Right renal cortex interstitium (tissue), 3 donors: ENCODE measurements around the gene MLH1. TPM values are rescaled to one million over a fixed set of nuclear protein-coding genes. Genes with fewer than 3 reads are reported as not detected.
"Not testable (repeated sequence)": the region's sequence is repeated elsewhere in the genome, so short reads cannot be mapped to it uniquely, and the experiment has no call there.

ENCODE experiments used
- DNase-seq, 3 donors: peaks; one replicate each; pipeline ENCODE4 v3.0.0-alpha.2; 2013; ENCODE audit warnings: low read depth in 3 of 3, low spot score in 2 of 3
- polyA plus RNA-seq, 3 donors: library from polyadenylated mRNA; unstranded; fragments of 120-200 nt; gene quantifications; one replicate each; pipeline ENCODE4 v1.2.1, GENCODE V29; 2013; ENCODE audit not compliant: insufficient read length in 3 of 3

Gene MLH1
- polyA plus RNA-seq, 3 donors: 48.1 to 56.3 (median 51.5) TPM

GRCh38 chr3:37031096-37031682 is 37.9 kb downstream of the MLH1 start:
- no peak for DNase-seq

- no peak for DNase-seq
Measured at GRCh38 chr3:37032961-37033360, 39.6 kb downstream of the MLH1 start.

DNA sequence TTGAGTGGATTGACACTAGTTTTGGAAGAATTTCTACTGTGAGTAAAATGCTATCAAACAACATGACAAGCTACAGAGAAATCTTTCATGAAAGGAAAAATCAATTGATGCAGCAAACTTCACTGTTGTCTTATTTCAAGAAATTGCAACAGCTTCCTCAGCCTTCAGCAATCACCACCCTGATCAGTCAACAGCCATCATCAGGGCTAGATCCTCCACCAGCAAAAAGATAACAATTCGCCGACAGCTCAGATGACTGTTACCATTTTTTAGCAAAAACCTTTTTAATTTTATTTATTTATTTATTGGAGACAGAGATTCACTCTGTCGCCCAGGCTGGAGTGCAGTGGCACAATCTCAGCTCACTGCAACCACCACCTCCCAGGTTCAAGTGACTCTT is 44.0 kb downstream of the MLH1 start:
- no peak for DNase-seq

- DNase-seq: no peak
Measured at GRCh38 chr3:37039161-37039846, 46.0 kb downstream of the MLH1 start.

GRCh38 chr3:37040231-37040630 is 46.9 kb downstream of the MLH1 start:
- no peak for DNase-seq

GRCh38 chr3:37041546-37042195 is 48.4 kb downstream of the MLH1 start:
- no peak for DNase-seq

GRCh38 chr3:37042712-37043111 is 49.4 kb downstream of the MLH1 start:
- not testable (repeated sequence) for DNase-seq

GRCh38 chr3:37050282-37050681 is 57.0 kb downstream of the MLH1 start:
- no peak for DNase-seq

- no peak for DNase-seq
Measured at GRCh38 chr3:37052860-37053259, 59.5 kb downstream of the MLH1 start.

- DNase-seq: no peak
Measured at GRCh38 chr3:37053337-37053736, 60.0 kb downstream of the MLH1 start.

GRCh38 chr3:37053753-37054152 is 60.4 kb downstream of the MLH1 start:
- no peak for DNase-seq

GRCh38 chr3:37054370-37054769 is 61.1 kb downstream of the MLH1 start:
- no peak for DNase-seq

GRCh38 chr3:37055077-37055476 is 61.8 kb downstream of the MLH1 start:
- DNase-seq: not testable (repeated sequence)

DNA sequence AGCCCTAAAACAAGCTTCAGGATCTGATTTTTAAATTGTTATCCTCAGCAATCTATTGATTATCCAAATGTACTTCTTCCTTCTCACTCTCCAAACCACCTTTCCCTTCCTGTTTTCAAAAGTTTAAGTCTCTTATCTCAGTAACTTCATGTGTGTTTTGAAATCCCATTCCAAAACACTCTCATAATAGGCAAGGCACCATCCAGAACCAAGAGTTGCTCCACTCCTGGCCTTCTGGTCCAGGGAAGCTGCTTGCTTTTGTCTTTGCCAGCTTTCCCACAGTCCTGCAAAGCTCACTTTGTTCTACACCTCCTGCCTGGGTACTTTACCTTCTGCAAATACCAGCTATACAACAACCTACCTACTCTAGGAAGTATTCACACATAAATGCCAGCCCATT is 63.5 kb downstream of the MLH1 start:
- no peak for DNase-seq

DNA sequence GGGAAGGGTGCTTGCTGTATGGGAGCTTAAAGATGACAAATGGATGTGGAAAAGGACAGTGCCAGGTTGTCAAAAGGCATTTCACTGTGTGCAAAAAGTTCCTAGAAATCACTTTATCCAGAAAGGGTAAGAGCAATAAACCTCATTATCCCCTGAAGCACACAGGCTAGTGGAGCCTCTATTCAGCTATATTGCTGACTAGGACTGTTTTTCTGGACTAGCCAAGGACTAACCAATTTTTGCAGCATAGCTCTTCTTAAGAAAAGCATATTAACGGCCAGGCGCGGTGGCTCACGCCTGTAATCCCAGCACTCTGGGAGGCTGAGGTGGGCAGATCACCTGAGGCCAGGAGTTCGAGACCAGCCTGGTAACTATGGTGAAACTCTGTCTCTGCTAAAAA is 64.8 kb downstream of the MLH1 start:
- DNase-seq: no peak

DNA sequence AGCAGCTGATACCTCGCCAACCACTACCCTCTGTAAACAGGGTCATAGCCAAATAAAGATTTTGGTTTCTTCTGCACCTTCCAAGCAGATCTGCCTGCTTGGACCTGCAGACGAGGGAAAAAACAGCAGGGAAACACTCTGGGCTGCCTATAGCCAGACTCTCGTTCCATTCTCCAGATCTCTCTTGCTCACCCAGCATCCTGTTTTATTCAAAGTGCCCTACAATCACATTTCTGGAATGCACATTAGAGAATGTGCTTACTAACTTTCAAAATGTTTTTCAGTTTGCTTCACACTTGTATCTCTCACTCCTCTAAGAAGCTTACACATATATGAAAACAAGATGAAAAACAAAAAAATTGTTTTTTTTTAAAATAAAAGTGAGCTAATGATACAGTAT is 71.4 kb downstream of the MLH1 start:
- no peak for DNase-seq

- DNase-seq: no peak
Measured at GRCh38 chr3:37067577-37067976, 74.3 kb downstream of the MLH1 start.

GRCh38 chr3:37068031-37068430 is 74.7 kb downstream of the MLH1 start:
- DNase-seq: no peak

DNA sequence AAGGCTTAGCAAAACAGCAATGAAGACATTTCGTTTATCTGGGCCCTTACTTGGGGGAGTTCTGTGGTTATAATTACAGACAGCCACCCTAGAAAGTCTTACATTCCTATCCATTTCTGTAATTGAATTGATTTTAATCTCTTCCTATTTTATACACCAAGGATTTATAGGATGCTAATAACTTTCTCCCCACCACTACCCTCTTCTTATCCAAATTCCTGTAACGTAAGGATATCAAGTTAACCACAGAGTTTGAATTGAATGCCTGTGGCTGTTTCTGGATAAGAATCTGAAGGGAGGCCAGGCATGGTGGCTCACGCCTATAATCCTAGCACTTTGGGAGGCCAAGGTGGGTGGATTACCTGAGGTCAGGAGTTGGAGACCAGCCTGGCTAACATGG is 78.6 kb downstream of the MLH1 start:
- DNase-seq: no peak

DNA sequence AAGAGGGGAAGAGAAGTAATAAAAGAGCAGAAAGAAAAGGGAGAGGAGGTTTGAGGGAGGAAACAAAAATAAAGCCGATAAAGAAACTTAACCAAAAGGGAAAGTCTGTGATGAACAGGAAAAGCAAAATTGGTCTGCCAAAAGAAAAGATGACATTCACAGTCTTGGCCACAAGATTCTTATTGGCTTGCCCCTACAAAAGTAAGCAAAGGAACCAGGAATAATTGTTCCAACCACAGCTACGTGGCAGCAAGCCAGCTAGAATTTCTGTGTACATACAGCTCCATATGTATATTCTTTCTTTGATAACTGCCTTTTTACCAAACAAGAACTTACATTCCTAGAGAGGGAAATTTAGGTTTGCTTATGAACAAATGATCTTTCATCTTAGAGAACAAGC is 79.6 kb downstream of the MLH1 start:
- DNase-seq: no peak

GRCh38 chr3:37074178-37074577 is 80.9 kb downstream of the MLH1 start:
- no peak for DNase-seq

- no peak for DNase-seq
Measured at GRCh38 chr3:37075955-37076354, 82.6 kb downstream of the MLH1 start.
